Keratinocyte (primary cell): Measurements from ENCODE around the gene LRRC42.

ENCODE experiments used
- EZH2 ChIP-seq: IDR thresholded peaks from one replicate; pipeline ENCODE4 v1.6.1; 2012; ENCODE audit warnings: inconsistent platforms, mild to moderate bottlenecking, low read length, moderate library complexity
- TF ChIP-seq, protein P1 (sequence below), 3 experiments: IDR thresholded peaks in 1 of 3; conservative IDR thresholded peaks in 1 of 3; optimal IDR thresholded peaks in 1 of 3; 2 replicates in 2 of 3; 3 replicates in 1 of 3; pipeline versions ENCODE3 to v1.5.1; 2011; ENCODE audit warnings: low read length in 3 of 3, mild to moderate bottlenecking in 3 of 3, moderate library complexity in 2 of 3, control low read depth in 1 of 3, inconsistent platforms in 1 of 3; ENCODE audit not compliant: insufficient read depth in 2 of 3; ENCODE audit errors: extremely low read depth in 1 of 3

DNA sequence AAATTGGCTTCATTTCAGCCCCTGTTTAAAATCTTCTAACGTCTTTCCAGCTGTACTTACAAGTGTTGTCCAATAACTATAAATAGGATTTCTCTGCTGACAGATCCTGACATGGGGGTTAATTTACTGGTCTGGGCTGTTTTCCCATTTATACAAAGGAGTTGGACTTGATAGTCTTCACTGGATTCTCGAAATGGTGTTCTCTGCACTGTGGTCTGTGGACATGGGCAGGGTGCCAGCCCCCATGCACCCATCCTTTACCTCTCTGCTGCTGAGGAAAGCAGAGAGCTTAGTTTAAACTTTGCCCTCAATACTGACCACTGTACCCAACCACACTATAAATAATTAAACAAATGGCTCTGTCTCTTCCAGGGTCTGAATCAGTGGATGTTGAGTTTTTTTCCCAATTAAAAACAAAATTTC is 46.9 kb upstream of the LRRC42 start:
- no peak for TF ChIP-seq EZH2
- TF ChIP-seq, protein P1, sequence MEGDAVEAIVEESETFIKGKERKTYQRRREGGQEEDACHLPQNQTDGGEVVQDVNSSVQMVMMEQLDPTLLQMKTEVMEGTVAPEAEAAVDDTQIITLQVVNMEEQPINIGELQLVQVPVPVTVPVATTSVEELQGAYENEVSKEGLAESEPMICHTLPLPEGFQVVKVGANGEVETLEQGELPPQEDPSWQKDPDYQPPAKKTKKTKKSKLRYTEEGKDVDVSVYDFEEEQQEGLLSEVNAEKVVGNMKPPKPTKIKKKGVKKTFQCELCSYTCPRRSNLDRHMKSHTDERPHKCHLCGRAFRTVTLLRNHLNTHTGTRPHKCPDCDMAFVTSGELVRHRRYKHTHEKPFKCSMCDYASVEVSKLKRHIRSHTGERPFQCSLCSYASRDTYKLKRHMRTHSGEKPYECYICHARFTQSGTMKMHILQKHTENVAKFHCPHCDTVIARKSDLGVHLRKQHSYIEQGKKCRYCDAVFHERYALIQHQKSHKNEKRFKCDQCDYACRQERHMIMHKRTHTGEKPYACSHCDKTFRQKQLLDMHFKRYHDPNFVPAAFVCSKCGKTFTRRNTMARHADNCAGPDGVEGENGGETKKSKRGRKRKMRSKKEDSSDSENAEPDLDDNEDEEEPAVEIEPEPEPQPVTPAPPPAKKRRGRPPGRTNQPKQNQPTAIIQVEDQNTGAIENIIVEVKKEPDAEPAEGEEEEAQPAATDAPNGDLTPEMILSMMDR (optimal IDR thresholded peaks at IDR 0.05 in 1 of 3, IDR thresholded peaks at IDR 0.05 in 1 of 3, conservative IDR thresholded peaks at IDR 0.05 in 1 of 3; ENCODE audit: extremely low read depth in 1 of 3, insufficient read depth in 2 of 3, low read length in 3 of 3): no peak
